Neutrophil (primary cell): Measurements from ENCODE around the gene ZSWIM7.

Experiments
- H3K27ac ChIP-seq: fragments of 200-600 bp; sonication (generic); 2 replicates; pipeline ENCODE4 v1.5.1; 2016; ENCODE audit warnings: mild to moderate bottlenecking, moderate library complexity
- H3K27me3 ChIP-seq: fragments of 200-600 bp; sonication (generic); 2 replicates; pipeline ENCODE4 v1.6.0; 2016; ENCODE audit warnings: mild to moderate bottlenecking
- H3K36me3 ChIP-seq: fragments of 200-600 bp; sonication (generic); 2 replicates; pipeline ENCODE4 v1.5.1; 2017
- H3K4me1 ChIP-seq, 2 experiments: fragments of 200-600 bp in 1 of 2; sonication (generic) in 1 of 2; 1 replicate in 1 of 2; 2 replicates in 1 of 2; pipeline versions ENCODE4 v1.5.1 to v1.6.1; 2013 to 2016; ENCODE audit warnings: low read depth in 1 of 2, low read length in 1 of 2, mild to moderate bottlenecking in 1 of 2, moderate library complexity in 1 of 2; ENCODE audit not compliant: control insufficient read depth in 1 of 2, insufficient read depth in 1 of 2
- H3K4me3 ChIP-seq, 2 experiments: fragments of 200-600 bp in 1 of 2; sonication (generic) in 1 of 2; 1 replicate in 1 of 2; 2 replicates in 1 of 2; pipeline ENCODE4 v1.5.1; 2013 to 2016; ENCODE audit warnings: low read depth in 1 of 2, low read length in 1 of 2, mild to moderate bottlenecking in 1 of 2, moderate library complexity in 1 of 2
- H3K9me3 ChIP-seq: fragments of 200-600 bp; sonication (generic); 2 replicates; pipeline ENCODE4 v1.5.1; 2016
- CTCF ChIP-seq: fragments of 200-600 bp; sonication (generic); IDR thresholded peaks from 2 replicates; pipeline ENCODE4 v1.5.1; 2016; ENCODE audit warnings: antibody characterized with exemption

The ZSWIM7 gene

GRCh38 chr17:15947976-15948752 lies 51.3 kb downstream of the ZSWIM7 start:
- Histone ChIP-seq H3K27me3 (peaks cover 34% of the 10 kb centered on the region), H3K36me3 (no peaks in the 10 kb centered on the region), H3K27ac (no peak overlapping the region), H3K9me3 (no peaks in the 10 kb centered on the region), H3K4me3 (no peak overlapping the region), H3K4me1 (peaks cover 21 to 24% of the 10 kb centered on the region in 2 experiments)
- TF ChIP-seq CTCF, result no peak

- no peak for TF ChIP-seq CTCF
- peaks cover 34% of the 10 kb centered on the region for H3K27me3 ChIP-seq
- no peak overlapping the region for H3K27ac ChIP-seq
- H3K36me3 ChIP-seq, result no peaks in the 10 kb centered on the region
- H3K9me3 ChIP-seq, result no peaks in the 10 kb centered on the region
- H3K4me3 ChIP-seq, result no peak overlapping the region
- peaks cover 28 to 30% of the 10 kb centered on the region in 2 experiments for H3K4me1 ChIP-seq
Observed at GRCh38 chr17:15947271-15947670, 52.2 kb downstream of the ZSWIM7 start.

GRCh38 chr17:15946611-15947120 lies 52.8 kb downstream of the ZSWIM7 start:
- Histone ChIP-seq H3K36me3 (no peaks in the 10 kb centered on the region), H3K27me3 (peaks cover 34% of the 10 kb centered on the region), H3K4me3 (no peak overlapping the region), H3K9me3 (no peaks in the 10 kb centered on the region), H3K27ac (no peak overlapping the region), H3K4me1 (peaks cover 32 to 34% of the 10 kb centered on the region in 2 experiments)
- TF ChIP-seq CTCF, result no peak

- no peaks in the 10 kb centered on the region for H3K36me3 ChIP-seq
- H3K27me3 ChIP-seq, result peaks cover 34% of the 10 kb centered on the region
- H3K4me1 ChIP-seq, result peaks cover 32 to 34% of the 10 kb centered on the region in 2 experiments
- peak overlapping the region; percentile 63 to 67 for H3K4me3 ChIP-seq
- H3K27ac ChIP-seq, result no peak overlapping the region
- TF ChIP-seq CTCF, result no peak
- no peaks in the 10 kb centered on the region for H3K9me3 ChIP-seq
Observed at GRCh38 chr17:15945527-15946191, 53.8 kb downstream of the ZSWIM7 start.

- Histone ChIP-seq H3K27ac (no peak within 1 kb of the TSS), H3K27me3 (peaks cover 34% of the 10 kb centered on the region), H3K36me3 (no peaks in the 10 kb centered on the region), H3K4me3 (peak within 1 kb of the TSS; percentile 63 to 67), H3K4me1 (peaks cover 32 to 34% of the 10 kb centered on the region in 2 experiments), H3K9me3 (no peaks in the 10 kb centered on the region)
- no peak for TF ChIP-seq CTCF
Observed at GRCh38 chr17:15944759-15945526, 54.6 kb downstream of the ZSWIM7 start, which contains the start of gene ADORA2B. TSS of gene ADORA2B (plus strand) at chr17:15945130. CDS start at chr17:15945249, 119 bp downstream.
